HG02973 (cell line): ENCODE results near the gene MED29.

ENCODE experiments used
- ATAC-seq: cut with Tn5 transposase; IDR thresholded peaks from one replicate; pipeline ENCODE4 v1.9.1; 2021; ENCODE audit warnings: moderate library complexity; ENCODE audit not compliant: unreplicated experiment

MED29 gene

GRCh38 chr19:39390751-39391437 lies at the start of gene MED29, which contains the start of gene PAF1:
Gene MED29 (plus strand): TSS chr19:39391378. CDS start chr19:39391423, 45 bp downstream.
Gene PAF1 (minus strand): TSS chr19:39391106. CDS start chr19:39390864, 242 bp downstream.
- ATAC-seq, result peak; percentile 85

GRCh38 chr19:39341719-39342604 lies 49.2 kb upstream of the MED29 start, which contains the start of gene SAMD4B:
Gene SAMD4B (plus strand): TSS chr19:39342421. CDS start chr19:39356894, 14,473 bp downstream.
- peak; percentile 81 for ATAC-seq

DNA sequence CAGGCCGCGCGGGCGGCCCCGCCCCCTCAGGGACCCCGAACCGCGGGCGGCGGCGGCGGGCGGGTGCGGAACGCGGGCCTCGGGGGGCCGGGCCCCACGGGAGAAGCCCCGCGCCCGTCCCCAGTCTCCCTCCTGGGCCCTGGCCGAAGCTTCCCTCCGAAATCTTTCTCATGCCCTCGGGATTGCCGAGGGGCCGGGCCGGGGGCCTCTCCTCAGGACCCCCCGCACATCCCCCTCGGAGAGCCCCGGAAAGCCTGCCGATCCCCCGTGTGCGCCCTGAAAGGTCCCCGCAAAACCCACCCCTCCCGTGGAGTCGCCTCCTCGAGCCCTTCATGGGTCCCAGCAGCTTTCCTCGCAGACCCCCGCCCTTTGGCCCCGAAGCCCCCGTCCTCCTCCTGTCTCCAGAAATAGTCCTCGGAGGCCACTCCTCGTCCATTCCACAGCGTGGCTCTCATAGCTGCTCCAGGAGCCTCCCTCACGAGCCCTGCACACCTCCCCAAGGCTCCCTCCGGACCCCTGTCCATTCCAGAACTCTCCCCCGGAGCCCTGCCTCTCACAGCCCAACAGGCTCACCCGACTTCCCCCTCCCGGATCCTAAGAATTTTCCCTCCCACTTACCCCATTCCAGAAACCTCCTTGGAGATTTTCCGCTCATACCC lies 48.4 kb upstream of the MED29 start:
- ATAC-seq, result no peak

DNA sequence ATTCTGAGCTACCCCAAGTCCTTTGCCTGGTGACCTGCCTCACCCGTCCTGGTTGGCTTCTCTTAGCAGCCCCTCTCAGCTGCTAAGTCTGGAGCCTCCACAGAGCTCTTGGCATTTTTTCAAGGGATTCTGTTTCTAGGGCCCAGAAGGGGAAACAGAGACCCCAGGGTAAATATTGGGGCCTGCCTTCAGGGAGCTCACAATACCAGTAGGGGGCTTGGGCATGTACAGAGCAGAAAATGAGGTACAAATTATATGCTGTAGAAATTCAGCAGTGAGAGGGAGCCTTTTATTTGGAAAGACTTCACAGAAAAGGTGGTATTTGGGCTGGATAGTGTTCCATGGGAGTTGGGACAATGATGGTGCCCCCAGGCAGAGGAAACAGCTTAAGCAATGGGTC lies 45.2 kb upstream of the MED29 start:
- ATAC-seq, result no peak

- no peak for ATAC-seq
These were observed 43.6 kb upstream of the MED29 start for GRCh38 chr19:39347332-39348164.

- ATAC-seq, result no peak
These were observed 41.9 kb upstream of the MED29 start for GRCh38 chr19:39349326-39349725.

GRCh38 chr19:39350156-39350555 lies 41.0 kb upstream of the MED29 start:
- ATAC-seq, result no peak

- ATAC-seq, result peak; percentile 70
These were observed 39.6 kb upstream of the MED29 start for GRCh38 chr19:39351537-39352064.

DNA sequence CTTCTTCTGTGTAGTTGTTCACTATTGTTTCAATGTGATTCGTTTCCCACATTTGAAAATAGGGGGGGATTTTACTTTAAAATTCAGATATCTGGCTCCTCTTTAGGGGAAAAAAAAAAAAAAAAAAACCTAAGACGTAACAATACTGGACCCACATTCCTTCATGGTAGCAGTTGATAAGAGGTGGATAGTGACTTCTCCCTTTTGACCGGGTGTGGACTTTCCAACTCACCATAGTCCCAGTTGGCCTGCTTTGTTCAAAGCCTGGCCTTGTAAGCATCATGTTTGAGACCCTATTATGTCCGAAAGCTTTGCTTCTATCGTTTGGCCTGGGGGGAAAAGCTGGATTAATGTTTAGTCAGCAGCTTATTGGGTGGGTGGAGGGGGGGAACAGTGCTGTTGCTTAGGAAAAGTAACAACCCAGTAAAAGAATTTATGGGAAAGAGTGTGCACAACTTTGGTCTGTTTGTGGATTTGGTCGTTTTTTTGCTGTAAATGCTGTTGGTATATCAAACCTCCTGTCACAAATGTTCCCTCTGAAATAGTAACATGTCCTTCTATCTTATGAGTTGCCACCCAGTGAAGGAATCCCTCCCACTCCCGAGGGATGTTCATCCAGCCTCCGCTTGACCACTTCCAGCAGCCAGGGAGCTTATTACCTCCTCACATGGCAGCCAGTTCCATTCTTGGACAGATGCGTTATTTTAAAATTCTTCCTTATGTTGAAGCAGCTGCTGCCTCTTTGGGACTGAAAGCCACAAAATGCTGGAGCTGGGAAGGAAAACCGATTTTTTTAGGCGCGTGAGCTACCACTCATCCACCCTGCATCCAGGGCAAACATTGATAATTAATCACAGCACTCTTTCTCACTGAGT lies 38.6 kb upstream of the MED29 start:
- ATAC-seq, result no peak

DNA sequence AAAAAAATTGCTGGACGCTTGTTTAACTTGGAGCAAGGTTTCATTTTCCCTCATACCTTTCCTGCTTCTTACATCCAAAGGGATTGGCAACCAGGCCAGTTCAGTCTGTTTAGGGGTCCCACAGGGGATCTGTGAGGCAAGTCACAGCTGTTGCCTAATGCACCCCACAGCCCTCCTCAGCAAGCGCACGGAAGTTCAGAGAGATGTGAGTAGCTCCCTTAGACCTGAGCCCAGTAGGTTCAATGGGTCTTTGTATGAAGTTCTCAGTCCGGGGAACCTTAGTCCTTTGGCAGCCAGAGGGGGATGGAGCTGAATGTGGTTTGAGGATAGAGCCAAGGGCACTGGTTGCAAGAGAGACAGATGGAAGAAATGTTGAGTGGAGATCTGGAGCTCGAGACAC lies 35.9 kb upstream of the MED29 start:
- no peak for ATAC-seq

DNA sequence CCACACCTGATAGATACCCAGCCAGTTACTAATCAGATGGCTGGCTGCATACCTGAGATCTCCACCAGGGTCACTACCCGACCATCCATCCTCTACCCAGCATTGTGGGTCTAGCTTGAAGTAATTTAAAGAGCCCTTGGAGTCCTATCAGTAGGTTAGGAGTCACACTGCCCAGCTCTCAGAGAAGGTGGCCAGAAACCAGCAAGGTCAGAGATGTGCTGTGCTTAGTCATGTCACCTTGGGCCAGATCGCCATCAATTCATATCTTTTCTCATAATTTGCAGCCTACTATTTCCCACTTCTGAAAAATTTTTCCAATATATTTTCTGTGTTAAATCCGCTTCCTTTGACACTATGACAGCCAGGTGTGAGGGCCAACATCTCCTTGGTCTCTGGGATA lies 35.1 kb upstream of the MED29 start:
- no peak for ATAC-seq

DNA sequence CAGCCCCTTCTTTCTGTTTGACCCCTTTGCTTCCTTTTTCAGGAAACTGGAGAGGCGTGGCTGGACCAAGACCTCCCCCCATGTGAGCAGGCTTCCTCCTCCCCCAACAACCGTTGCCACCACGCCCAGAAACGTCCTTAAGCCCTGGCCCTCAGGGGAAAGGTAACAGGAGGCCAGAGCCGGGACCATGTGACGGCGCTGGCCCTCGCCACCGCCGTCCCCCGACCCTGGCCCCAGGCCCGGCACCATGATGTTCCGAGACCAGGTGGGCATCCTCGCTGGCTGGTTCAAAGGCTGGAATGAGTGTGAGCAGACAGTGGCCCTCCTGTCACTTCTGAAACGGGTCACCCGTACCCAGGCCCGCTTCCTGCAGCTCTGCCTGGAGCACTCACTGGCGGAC lies 34.5 kb upstream of the MED29 start:
- no peak for ATAC-seq

DNA sequence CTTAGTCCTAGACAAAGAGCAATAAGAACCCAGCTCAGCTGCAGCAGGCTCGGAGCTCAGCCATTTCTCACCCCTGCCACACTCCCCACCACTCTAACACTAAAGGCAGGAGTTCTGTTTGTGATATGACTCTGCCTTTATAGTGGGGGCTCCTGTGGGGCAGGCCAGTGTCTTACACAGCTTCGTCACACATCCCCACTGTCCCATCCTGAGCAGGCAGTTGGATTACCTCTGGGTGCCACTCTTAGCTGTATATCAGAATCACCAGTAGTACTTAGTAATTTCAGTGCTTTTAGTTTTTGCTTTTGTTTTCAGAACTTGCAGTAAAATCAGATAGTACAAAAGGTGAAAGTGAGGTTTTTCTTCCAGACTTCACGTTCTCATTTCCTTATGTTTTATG lies 32.2 kb upstream of the MED29 start:
- ATAC-seq, result no peak

DNA sequence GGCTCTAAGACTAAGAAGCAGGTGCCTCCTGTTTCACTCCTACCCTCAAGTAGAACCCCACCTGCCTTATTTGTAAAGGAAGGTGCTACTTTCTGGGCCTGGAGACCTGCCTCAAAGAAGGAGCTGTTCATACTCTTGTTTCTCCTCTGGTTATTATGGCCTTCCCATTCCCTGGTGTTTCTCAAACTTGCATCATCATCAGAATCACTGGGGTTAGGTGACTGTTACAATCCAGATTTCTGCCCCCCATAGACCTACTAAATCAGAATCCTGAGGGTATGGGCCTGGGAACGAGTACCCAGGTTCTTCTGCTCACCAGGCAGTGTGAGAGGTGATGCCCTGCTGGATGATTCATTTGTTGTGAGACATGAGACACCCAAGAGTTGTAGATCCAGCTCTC lies 30.6 kb upstream of the MED29 start:
- ATAC-seq, result no peak

DNA sequence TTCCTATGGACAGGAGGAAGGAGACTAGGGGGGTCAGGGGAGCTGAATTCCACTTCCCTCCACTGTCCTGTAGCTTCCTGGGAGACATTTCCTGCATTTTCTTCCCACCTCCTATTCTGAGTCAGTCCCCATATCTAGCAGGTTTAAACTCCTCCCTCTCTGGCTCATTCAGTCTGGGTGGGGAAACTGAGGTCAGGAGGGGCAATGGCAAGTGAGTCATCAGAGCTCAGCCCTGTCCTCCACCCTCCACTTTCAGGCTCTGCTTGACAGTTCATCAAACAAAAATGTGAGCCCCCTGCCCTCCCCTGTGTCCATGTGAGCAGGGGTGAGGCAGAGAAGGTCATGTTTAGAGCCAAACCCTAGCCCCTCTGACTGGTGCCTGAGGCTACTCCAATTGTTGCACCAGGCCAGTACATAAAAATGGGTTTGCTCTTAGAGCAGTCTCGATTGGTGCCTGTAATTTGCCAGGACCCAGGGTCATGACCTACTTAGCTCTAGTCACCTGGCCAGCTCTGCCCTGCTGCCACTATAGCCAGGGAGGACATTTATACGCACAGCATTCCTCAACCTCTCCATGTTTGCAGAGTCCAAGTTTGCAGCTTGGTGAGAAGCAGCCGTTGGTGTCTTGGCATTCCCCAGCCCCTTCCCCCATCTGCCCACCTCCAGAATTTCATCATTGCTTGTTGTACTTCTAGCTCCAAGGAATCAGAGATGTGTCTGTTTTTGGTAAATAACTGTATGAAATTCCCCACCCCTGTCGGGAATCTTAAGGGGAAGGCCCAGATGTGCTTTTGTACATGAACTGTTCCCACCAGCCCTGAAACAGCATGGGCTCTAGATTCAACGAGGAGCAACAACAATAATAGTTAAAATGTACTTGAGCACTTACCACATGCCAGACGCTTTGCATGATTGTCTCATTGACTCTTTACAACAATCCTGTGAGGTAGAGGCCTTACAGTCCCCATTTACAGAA lies 28.2 kb upstream of the MED29 start:
- no peak for ATAC-seq

DNA sequence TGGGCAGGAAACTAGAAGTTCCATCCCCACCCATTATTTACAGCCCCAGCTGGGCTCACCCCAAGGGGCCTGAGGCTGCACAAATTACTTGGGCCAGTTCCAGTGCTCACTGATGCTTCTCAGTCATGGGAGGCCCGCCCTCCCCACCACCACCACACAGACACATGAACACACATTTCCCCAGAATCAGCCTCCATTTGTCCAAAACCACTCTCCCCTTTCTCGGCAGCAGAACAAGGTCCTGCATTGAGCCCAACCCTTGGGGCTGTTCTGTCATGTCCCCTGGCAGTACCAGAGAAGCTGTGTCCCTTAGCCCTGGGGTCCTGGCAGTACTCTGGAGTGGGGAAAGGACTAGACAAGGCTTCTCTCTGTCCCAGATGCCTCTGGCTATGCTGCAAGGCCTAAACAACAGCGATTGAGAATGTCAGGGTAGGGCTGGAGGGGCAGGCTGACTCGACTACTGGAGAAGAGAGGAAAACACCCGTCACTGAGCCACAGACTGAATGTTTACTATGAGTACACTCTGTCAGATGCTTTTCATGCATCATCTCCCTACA lies 27.2 kb upstream of the MED29 start:
- no peak for ATAC-seq

GRCh38 chr19:39365531-39365930 lies 25.6 kb upstream of the MED29 start:
- no peak for ATAC-seq

GRCh38 chr19:39369200-39369599 lies 22.0 kb upstream of the MED29 start:
- no peak for ATAC-seq
